GM12864 (cell line): ENCODE results near the gene RGS4.
"Not testable (repeated sequence)": the region's sequence is repeated elsewhere in the genome, so short reads cannot be mapped to it uniquely, and the experiment has no call there.

Source experiments
- DNase-seq: peaks from one replicate; pipeline ENCODE4 v3.0.0-alpha.2; 2011; ENCODE audit warnings: low read depth
- H3K4me3 ChIP-seq: 2 replicates; pipeline ENCODE4 v1.5.1; 2011; ENCODE audit warnings: mild to moderate bottlenecking, low read depth, low read length, control low read depth
- TF ChIP-seq, protein P1 (sequence below): IDR thresholded peaks from 2 replicates; pipeline ENCODE4 v1.5.1; 2011; ENCODE audit warnings: low read depth, mild to moderate bottlenecking, moderate library complexity, low read length, control low read depth, inconsistent platforms; ENCODE audit errors: missing control alignments

The RGS4 gene

DNA sequence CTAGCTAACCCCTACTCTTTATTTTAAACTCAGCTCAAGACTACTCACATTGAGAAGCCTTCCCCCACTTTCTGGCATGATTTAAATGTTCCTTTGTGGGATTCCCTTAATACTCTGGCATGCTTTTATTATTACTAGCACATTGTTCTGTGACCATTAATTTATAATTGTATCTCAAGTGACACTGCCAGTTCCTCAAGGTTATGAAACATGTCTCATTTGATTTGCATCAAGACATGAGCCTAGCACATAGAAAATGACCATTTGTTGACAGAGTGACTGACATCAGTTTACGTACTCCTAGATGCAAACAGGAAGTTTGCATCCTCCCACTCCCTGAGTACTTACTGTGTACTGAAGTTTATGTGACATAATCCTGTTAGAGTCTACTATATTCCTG lies 15.2 kb downstream of the RGS4 start:
- no peak for DNase-seq
- TF ChIP-seq, protein P1, sequence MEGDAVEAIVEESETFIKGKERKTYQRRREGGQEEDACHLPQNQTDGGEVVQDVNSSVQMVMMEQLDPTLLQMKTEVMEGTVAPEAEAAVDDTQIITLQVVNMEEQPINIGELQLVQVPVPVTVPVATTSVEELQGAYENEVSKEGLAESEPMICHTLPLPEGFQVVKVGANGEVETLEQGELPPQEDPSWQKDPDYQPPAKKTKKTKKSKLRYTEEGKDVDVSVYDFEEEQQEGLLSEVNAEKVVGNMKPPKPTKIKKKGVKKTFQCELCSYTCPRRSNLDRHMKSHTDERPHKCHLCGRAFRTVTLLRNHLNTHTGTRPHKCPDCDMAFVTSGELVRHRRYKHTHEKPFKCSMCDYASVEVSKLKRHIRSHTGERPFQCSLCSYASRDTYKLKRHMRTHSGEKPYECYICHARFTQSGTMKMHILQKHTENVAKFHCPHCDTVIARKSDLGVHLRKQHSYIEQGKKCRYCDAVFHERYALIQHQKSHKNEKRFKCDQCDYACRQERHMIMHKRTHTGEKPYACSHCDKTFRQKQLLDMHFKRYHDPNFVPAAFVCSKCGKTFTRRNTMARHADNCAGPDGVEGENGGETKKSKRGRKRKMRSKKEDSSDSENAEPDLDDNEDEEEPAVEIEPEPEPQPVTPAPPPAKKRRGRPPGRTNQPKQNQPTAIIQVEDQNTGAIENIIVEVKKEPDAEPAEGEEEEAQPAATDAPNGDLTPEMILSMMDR: no peak
- H3K4me3 ChIP-seq: no peak overlapping the region

DNA sequence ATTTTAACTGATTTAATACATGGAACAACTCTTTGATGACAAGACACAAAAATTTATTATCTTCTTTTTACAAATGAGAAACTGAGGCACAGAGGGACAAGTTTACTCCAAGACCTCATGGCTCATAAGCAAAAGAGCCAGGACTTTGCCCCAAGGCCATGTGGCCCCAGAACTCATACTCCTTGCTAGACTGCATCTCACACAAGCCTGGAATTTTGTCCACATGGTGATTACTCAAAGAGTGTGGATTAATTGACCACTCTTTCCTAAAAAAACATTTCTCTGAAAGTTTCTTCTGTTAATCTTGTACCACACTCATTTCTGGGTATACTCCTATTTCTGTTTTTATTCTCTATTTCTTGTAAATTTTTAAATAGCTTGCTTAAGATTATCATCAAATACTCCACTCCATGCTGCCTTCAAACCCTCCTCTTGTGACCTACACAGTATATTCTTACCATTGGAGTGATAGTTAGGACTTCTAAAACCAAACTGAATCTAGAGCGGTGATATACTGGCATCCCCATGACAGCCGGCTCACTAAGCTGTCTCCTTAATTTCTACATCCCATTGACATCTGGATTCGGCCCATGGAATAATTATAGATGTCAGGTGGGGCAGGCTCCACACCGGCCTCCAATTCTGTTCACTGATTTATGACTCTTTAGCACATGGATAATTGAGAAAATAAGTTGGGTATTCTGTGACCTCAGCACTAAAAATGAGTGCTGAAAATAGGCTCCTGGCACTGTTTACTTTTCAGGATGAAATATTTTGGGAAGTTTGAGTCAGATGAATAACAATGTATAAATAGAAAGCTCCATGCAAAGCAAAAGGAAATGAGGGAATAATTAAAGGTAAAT lies 16.1 kb downstream of the RGS4 start:
- TF ChIP-seq, protein P1: no peak
- H3K4me3 ChIP-seq: no peak overlapping the region
- no peak for DNase-seq

GRCh38 chr1:163085904-163086268 lies 16.7 kb downstream of the RGS4 start:
- TF ChIP-seq, protein P1: no peak
- H3K4me3 ChIP-seq: no peak overlapping the region
- DNase-seq: no peak

DNA sequence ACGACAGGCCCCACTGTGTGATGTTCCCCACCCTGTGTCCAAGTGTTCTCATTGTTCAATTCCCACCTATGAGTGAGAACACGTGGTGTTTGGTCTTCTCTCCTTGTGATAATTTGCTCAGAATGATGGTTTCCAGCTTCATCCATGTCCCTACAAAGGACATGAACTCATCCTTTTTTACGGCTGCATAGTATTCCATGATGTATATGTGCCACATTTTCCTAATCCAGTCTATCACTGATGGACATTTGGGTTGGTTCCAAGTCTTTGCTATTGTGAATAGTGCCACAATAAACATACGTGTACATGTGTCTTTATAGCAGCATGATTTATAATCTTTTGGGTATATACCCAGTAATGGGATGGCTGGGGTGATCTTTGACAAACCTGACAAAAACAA lies 20.0 kb downstream of the RGS4 start:
- not testable (repeated sequence) for DNase-seq, H3K4me3 ChIP-seq

DNA sequence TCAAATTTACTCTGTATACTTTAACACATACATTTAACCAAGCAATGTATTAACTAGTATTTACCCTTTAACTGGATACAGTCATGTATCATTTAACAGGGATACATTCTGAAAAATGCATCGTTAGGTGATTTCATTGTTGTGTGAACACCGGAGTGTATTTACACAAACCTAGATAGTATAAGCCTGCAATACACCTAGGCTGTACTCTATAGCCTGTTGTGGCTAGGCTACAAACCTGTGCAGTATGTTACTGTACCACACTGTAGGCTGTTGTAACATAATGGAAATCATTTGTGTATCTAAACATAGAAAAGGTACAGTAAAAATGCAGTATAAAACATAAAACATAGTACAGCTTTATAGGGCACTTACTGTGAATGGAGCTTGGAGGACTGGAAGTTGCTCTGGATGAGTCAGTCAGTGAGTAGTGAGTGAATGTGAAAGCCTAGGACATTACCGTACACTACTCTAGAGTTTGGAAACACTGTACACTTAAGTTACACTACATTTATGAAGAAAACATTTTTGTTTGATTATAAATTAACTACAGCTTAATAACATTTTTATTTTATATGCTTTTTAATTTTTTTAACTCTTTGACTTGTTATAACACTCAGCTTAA lies 21.3 kb downstream of the RGS4 start:
- no peak for DNase-seq
- TF ChIP-seq, protein P1: no peak

GRCh38 chr1:163093169-163093568 lies 24.0 kb downstream of the RGS4 start:
- TF ChIP-seq, protein P1: no peak
- H3K4me3 ChIP-seq: no peak overlapping the region
- no peak for DNase-seq

More for the DNA sequence above, 21.3 kb downstream of the RGS4 start:
- H3K4me3 ChIP-seq: no peak overlapping the region

DNA sequence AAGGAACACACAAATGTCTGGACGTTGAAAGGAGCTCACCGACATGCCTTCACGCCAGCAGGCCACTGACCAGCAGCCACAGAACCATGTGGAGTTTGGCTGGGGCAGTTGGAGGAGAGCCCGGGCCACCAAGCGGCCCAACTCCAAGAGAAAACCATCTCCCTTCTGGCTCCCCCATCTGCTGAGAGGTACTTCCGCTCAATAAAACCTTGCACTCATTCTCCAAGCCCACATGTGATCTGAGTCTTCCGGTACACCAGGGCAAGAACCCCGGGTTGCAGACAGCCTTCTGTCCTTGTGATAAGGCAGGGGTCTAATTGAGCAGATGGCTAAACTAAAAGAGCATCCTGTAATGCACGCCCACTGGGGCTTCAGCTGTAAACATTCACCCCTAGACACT lies 24.4 kb downstream of the RGS4 start:
- no peak for DNase-seq
- no peak overlapping the region for H3K4me3 ChIP-seq
- TF ChIP-seq, protein P1: no peak
